ENCODE data around the gene TMEM235. TPM values are rescaled to one million over a fixed set of nuclear protein-coding genes. Genes with fewer than 3 reads are reported as not detected.

Gene TMEM235
- total RNA-seq, 3 donors from 2014 or later: not detected

- Histone ChIP-seq H3K4me1 (ENCODE audit: low read depth) (peaks cover 13% of the 10 kb centered on the region), H3K4me3 (no peak overlapping the region), H3K9me3 (no peaks in the 10 kb centered on the region), H3K36me3 (ENCODE audit: low read depth) (no peaks in the 10 kb centered on the region)
- DNase-seq (peak in 1 of 3 donors; percentile 25), ATAC-seq (no peak)
- intact Hi-C loops (cut with DNase I, micrococcal nuclease): no loop called here
- TF ChIP-seq CTCF (IDR thresholded peaks at IDR 0.05): no peak
Measured at GRCh38 chr17:78267253-78268073, 36.0 kb downstream of the TMEM235 start.

GRCh38 chr17:78268191-78268874 is 36.9 kb downstream of the TMEM235 start:
- no peaks in the 10 kb centered on the region for H3K9me3 ChIP-seq
- intact Hi-C loops (cut with DNase I, micrococcal nuclease): no loop called here
- DNase-seq (no peak), ATAC-seq (no peak)
- H3K36me3 ChIP-seq (ENCODE audit: low read depth): no peaks in the 10 kb centered on the region
- peaks cover 15% of the 10 kb centered on the region for H3K4me1 ChIP-seq (ENCODE audit: low read depth)
- TF ChIP-seq CTCF (IDR thresholded peaks at IDR 0.05): no peak
- no peak overlapping the region for H3K4me3 ChIP-seq

GRCh38 chr17:78268951-78269905 is 37.8 kb downstream of the TMEM235 start:
- intact Hi-C loops (cut with DNase I, micrococcal nuclease): no loop called here
- H3K36me3 ChIP-seq (ENCODE audit: low read depth): no peaks in the 10 kb centered on the region
- ATAC-seq: peak; percentile 1
- H3K9me3 ChIP-seq: no peaks in the 10 kb centered on the region
- no peak for TF ChIP-seq CTCF (IDR thresholded peaks at IDR 0.05)
- no peak overlapping the region for H3K4me3 ChIP-seq
- DNase-seq: peak in 1 of 3 donors; percentile 27
- H3K4me1 ChIP-seq (ENCODE audit: low read depth): peaks cover 15% of the 10 kb centered on the region

GRCh38 chr17:78269955-78270381 is 38.5 kb downstream of the TMEM235 start:
- no peaks in the 10 kb centered on the region for H3K36me3 ChIP-seq (ENCODE audit: low read depth)
- H3K4me3 ChIP-seq: no peak overlapping the region
- no peak for TF ChIP-seq CTCF (IDR thresholded peaks at IDR 0.05)
- intact Hi-C loops (cut with DNase I, micrococcal nuclease): no loop called here
- peaks cover 15% of the 10 kb centered on the region for H3K4me1 ChIP-seq (ENCODE audit: low read depth)
- H3K9me3 ChIP-seq: no peaks in the 10 kb centered on the region
- no peak for DNase-seq
- ATAC-seq: no peak

GRCh38 chr17:78271419-78272170 is 40.2 kb downstream of the TMEM235 start:
- ATAC-seq: no peak
- Histone ChIP-seq H3K9me3 (no peaks in the 10 kb centered on the region), H3K4me3 (no peak overlapping the region), H3K36me3 (ENCODE audit: low read depth) (no peaks in the 10 kb centered on the region), H3K4me1 (ENCODE audit: low read depth) (peaks cover 15% of the 10 kb centered on the region)
- no peak for DNase-seq
- intact Hi-C loops (cut with DNase I, micrococcal nuclease): no loop called here
- no peak for TF ChIP-seq CTCF (IDR thresholded peaks at IDR 0.05)

All from mucosa of descending colon (tissue), 3 donors.